ENCODE results near the gene SSC5D. TPM values are rescaled to one million over a fixed set of nuclear protein-coding genes. Genes with fewer than 3 reads are reported as not detected.

SSC5D gene
- total and polyA plus RNA-seq, 2 donors: 0.80 to 1.8 TPM

DNA sequence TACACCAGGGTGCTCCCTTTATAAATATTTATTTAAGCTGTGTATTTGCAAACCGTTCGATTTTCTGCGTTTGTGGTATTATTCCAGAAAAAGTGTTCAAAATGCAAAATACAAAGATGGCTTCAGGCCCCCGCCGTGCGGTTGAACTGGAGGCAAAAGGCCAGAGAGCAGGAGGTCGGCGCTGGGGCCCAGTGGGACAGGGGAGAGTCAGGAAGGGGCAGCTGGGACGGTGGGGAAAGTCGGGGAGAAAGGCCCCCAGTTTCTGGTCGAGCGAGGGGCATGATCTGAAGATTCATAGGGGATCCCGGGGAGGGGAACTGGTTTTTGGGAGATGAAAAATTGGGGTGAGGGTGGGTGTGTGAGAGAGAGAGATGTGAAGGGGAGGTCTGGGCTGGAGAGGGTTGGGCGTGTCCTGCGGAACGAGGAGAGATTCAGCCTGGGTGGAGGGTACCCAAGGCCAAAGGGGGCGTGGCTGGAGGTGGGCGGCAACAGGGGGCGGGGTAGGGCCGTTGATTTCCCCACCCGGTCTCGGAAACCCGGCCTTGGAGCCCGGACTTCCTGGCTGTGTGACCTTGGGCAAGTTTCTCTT lies 27.5 kb upstream of the SSC5D start:
- WGBS: 44% methylated on average over 23 of the region's 24 CpGs
- Histone ChIP-seq H3K9me3 (ENCODE audit: control insufficient read depth in 2 of 2, insufficient read depth in 1 of 2, low read length in 1 of 2) (peaks cover 1 to 8% of the 10 kb centered on the region in 2 donors), H3K36me3 (ENCODE audit: control insufficient read depth in 2 of 2, insufficient read depth in 2 of 2, low read length in 1 of 2) (peaks cover 0 to 4% of the 10 kb centered on the region in 2 donors), H3K27me3 (ENCODE audit: control insufficient read depth in 2 of 2, insufficient read depth in 1 of 2, low read length in 1 of 2) (peaks cover 0 to 29% of the 10 kb centered on the region in 2 donors), H3K4me3 (ENCODE audit: low read length in 2 of 2) (peak overlapping the region; percentile 62 to 84), H3K4me1 (ENCODE audit: control insufficient read depth in 2 of 2, insufficient read depth in 2 of 2, low read length in 2 of 2) (peaks cover 11 to 15% of the 10 kb centered on the region in 2 donors), H3K27ac (ENCODE audit: low read depth in 1 of 2, low read length in 1 of 2) (peak overlapping the region in 1 of 2 donors; percentile 85)
- DNase-seq (ENCODE audit: low read depth in 6 of 9, low spot score in 9 of 9): peak in 1 of 9 donors; percentile 36

DNA sequence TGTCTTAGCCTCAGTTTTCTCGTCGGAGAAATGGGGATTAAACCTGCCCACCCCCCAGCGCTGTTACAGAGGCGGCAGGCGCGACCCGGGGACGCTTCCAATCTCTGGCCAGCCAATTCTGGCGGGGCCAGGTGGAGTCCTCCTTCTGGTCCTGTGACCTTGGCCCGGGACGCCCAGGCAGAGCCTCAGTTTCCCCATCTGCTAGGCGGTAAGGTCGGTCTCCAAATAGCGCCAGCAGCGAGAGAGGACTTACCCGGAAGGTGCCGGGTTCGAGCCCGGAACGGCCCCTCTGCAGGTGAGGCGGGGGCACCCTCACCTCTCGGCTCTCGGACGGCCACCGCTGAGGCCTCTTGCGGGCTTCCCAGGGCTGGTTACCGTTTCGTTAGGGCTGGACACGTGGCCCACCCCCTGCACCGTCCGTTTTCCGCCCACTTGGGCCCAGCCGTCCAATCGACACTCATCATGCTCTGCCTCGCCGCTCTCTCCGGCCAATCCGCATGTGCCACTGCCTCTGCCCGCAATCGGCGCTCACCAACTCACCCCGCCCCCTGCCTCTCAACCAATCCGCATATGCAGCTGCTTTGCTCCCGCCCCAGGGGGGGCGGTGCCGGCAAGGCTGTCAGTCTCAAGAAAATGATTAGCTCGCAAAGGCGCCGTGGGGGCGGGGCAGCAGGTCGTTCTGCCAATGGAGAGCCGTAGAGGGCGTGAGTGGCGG lies 26.8 kb upstream of the SSC5D start, which contains the start of gene ISOC2:
TSS of gene ISOC2 (minus strand) at position 384 of the 715 bp plus-strand sequence. CDS start 5,156 bp downstream, outside the sequence.
- Histone ChIP-seq H3K4me1 (ENCODE audit: control insufficient read depth in 2 of 2, insufficient read depth in 2 of 2, low read length in 2 of 2) (peaks cover 11 to 15% of the 10 kb centered on the region in 2 donors), H3K4me3 (ENCODE audit: low read length in 2 of 2) (peak within 1 kb of the TSS; percentile 62 to 84), H3K27ac (ENCODE audit: low read depth in 1 of 2, low read length in 1 of 2) (peak within 1 kb of the TSS; percentile 83 to 85), H3K36me3 (ENCODE audit: control insufficient read depth in 2 of 2, insufficient read depth in 2 of 2, low read length in 1 of 2) (no peaks in the 10 kb centered on the region), H3K9me3 (ENCODE audit: control insufficient read depth in 2 of 2, insufficient read depth in 1 of 2, low read length in 1 of 2) (peaks cover 1 to 8% of the 10 kb centered on the region in 2 donors), H3K27me3 (ENCODE audit: control insufficient read depth in 2 of 2, insufficient read depth in 1 of 2, low read length in 1 of 2) (peaks cover 1 to 33% of the 10 kb centered on the region in 2 donors)
- DNase-seq (ENCODE audit: low read depth in 6 of 9, low spot score in 9 of 9): peak; percentile 98 to 100 (median 99)
- under 1% methylated on average over 54 of the region's 54 CpGs for WGBS

DNA sequence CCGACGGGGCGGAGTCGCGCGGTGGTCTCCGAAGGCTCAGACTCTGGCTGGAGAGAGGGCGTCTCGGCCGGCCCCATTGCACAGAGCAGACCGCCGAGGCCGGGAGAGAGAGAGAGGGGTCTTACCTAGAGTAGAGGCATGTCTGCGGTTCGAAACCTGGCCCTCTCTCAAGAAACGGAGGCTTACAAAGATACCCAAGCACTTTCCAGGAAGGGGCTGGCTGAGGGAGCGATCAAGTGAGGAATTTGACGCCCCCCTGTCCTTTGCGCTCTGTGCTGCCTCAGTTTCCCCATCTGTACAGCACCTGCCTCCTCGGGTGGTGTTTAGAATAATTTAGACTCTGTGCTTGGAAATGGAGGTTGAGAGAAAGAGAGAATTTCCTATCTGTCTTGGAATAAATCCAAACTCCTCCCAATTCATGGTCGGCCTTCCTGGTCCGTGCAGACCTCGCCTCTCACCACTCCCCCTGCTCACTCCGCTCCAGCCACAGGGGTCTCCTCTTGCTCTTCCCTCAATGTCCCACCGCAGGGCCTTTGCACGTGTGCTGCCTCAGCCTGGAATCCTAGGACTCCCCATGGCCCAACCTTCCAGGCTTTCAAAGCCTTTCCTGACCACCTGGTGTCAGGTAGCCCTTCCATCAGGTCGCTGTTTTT lies 26.1 kb upstream of the SSC5D start:
- Histone ChIP-seq H3K27me3 (ENCODE audit: control insufficient read depth in 2 of 2, insufficient read depth in 1 of 2, low read length in 1 of 2) (peaks cover 2 to 33% of the 10 kb centered on the region in 2 donors), H3K9me3 (ENCODE audit: control insufficient read depth in 2 of 2, insufficient read depth in 1 of 2, low read length in 1 of 2) (peaks cover 1 to 8% of the 10 kb centered on the region in 2 donors), H3K27ac (ENCODE audit: low read depth in 1 of 2, low read length in 1 of 2) (peak overlapping the region; percentile 46 to 78), H3K4me1 (ENCODE audit: control insufficient read depth in 2 of 2, insufficient read depth in 2 of 2, low read length in 2 of 2) (peaks cover 11 to 15% of the 10 kb centered on the region in 2 donors), H3K4me3 (ENCODE audit: low read length in 2 of 2) (peak overlapping the region; percentile 50 to 62), H3K36me3 (ENCODE audit: control insufficient read depth in 2 of 2, insufficient read depth in 2 of 2, low read length in 1 of 2) (no peaks in the 10 kb centered on the region)
- WGBS: 12% methylated on average over 27 of the region's 27 CpGs
- DNase-seq (ENCODE audit: low read depth in 6 of 9, low spot score in 9 of 9): no peak

DNA sequence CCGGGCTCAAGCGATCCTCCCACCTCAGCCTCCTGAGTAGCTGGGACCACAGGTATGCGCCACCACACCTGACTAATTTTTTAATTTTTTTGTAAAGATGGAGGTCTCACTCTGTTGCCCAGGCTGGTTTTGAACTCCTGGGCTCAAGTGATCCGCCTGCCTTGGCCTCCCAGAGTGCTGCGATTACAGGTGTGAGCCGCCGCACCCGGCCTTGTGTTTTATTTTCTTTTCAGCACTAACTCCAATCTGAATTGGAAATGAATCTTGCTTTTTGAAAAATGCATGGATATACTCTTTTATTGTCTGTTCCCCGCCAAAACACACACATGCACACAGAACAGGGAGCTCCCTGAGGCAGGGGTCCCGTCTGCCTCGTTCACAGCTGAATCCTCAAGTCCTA lies 25.5 kb upstream of the SSC5D start:
- Histone ChIP-seq H3K4me3 (ENCODE audit: low read length in 2 of 2) (no peak overlapping the region), H3K27me3 (ENCODE audit: control insufficient read depth in 2 of 2, insufficient read depth in 1 of 2, low read length in 1 of 2) (peaks cover 2 to 37% of the 10 kb centered on the region in 2 donors), H3K4me1 (ENCODE audit: control insufficient read depth in 2 of 2, insufficient read depth in 2 of 2, low read length in 2 of 2) (peaks cover 11 to 15% of the 10 kb centered on the region in 2 donors), H3K27ac (ENCODE audit: low read depth in 1 of 2, low read length in 1 of 2) (no peak overlapping the region), H3K9me3 (ENCODE audit: control insufficient read depth in 2 of 2, insufficient read depth in 1 of 2, low read length in 1 of 2) (peaks cover 1 to 8% of the 10 kb centered on the region in 2 donors), H3K36me3 (ENCODE audit: control insufficient read depth in 2 of 2, insufficient read depth in 2 of 2, low read length in 1 of 2) (no peaks in the 10 kb centered on the region)
- no peak for DNase-seq (ENCODE audit: low read depth in 6 of 9, low spot score in 9 of 9)
- WGBS: 93% methylated on average over 11 of the region's 11 CpGs

DNA sequence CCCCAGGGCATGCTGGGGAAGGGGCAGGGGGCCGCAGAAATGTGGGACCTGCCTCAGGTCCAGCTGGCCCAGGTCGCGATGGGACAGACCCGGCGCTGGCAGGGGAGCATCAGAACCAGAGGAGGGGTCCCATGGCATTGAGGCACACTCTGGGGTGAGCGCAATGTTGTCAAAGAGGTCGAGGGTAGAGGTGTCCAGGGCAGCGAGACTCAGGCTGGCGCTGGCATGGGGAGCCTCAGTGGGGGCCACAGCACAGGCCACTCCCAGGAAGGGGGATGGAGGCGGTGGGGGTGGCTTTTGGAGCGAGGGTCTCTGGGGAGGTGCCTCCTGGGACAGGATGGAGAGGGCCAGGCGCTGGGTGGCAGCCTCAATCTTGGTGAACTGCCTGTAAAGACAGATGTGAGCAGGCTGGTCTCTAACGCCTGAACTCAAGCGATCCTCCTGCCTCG lies 24.6 kb upstream of the SSC5D start:
- H3K4me3 ChIP-seq (ENCODE audit: low read length in 2 of 2): no peak overlapping the region
- peaks cover 1 to 8% of the 10 kb centered on the region in 2 donors for H3K9me3 ChIP-seq (ENCODE audit: control insufficient read depth in 2 of 2, insufficient read depth in 1 of 2, low read length in 1 of 2)
- no peak overlapping the region for H3K27ac ChIP-seq (ENCODE audit: low read depth in 1 of 2, low read length in 1 of 2)
- peaks cover 15 to 20% of the 10 kb centered on the region in 2 donors for H3K4me1 ChIP-seq (ENCODE audit: control insufficient read depth in 2 of 2, insufficient read depth in 2 of 2, low read length in 2 of 2)
- no peaks in the 10 kb centered on the region for H3K36me3 ChIP-seq (ENCODE audit: control insufficient read depth in 2 of 2, insufficient read depth in 2 of 2, low read length in 1 of 2)
- peaks cover 2 to 40% of the 10 kb centered on the region in 2 donors for H3K27me3 ChIP-seq (ENCODE audit: control insufficient read depth in 2 of 2, insufficient read depth in 1 of 2, low read length in 1 of 2)
- WGBS: 84% methylated on average over 15 of the region's 15 CpGs
- no peak for DNase-seq (ENCODE audit: low read depth in 6 of 9, low spot score in 9 of 9)

DNA sequence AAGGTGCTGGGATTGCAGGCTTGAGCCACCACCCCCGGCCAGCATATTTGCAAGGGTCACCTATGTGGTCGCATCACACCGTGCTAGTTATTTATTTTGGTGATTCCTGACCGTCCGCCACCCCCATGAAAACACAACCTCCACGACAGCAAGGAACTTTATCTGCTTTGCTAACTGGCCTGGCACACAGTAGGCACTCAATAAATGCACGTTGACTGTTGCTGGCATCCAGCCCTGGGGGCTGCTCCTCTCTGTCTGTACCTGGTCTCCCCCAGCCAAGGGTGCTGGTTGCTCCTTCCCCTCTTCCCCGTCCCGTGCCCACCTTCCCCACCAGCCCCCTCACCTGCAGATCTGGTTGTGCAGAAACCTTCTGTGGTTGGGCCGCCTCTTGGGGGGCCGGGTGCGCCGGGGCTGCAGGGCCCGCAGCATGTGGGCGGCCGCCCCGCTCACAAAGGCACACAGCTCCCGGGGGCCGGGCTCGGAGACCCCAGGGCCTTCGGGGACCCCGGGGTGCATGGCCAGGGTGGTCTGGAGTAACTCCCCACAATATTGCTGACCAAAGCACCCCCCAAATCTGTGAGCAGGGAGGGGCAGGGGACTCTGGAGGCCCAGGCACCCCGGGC lies 24.1 kb upstream of the SSC5D start:
- Histone ChIP-seq H3K9me3 (ENCODE audit: control insufficient read depth in 2 of 2, insufficient read depth in 1 of 2, low read length in 1 of 2) (peaks cover 1 to 8% of the 10 kb centered on the region in 2 donors), H3K27ac (ENCODE audit: low read depth in 1 of 2, low read length in 1 of 2) (no peak overlapping the region), H3K36me3 (ENCODE audit: control insufficient read depth in 2 of 2, insufficient read depth in 2 of 2, low read length in 1 of 2) (no peaks in the 10 kb centered on the region), H3K27me3 (ENCODE audit: control insufficient read depth in 2 of 2, insufficient read depth in 1 of 2, low read length in 1 of 2) (peaks cover 2 to 40% of the 10 kb centered on the region in 2 donors), H3K4me3 (ENCODE audit: low read length in 2 of 2) (no peak overlapping the region), H3K4me1 (ENCODE audit: control insufficient read depth in 2 of 2, insufficient read depth in 2 of 2, low read length in 2 of 2) (peaks cover 15 to 20% of the 10 kb centered on the region in 2 donors)
- WGBS: 82% methylated on average over 23 of the region's 23 CpGs
- no peak for DNase-seq (ENCODE audit: low read depth in 6 of 9, low spot score in 9 of 9)

DNA sequence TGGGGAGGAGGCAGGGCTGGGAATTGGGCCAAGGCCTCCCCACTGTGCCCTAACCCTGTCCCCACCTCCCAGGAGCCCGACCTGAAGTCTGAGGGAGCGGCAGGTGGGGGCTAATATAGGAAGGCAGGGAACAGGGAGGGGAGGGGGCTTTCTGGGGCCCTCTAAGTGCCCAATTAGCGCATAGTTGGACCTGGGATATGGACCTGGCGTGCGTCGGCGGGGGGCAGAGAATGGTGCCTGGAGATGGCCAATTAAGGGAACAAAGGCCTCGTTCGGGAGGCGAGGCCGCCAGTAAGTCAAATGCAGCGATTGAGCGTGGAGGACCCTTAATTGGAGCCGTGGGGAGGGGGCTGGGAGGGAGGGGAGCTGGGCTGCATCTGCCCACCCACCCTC lies 23.6 kb upstream of the SSC5D start, which contains the start of gene C19orf85:
TSS of gene C19orf85 (minus strand) at position 90 of the 393 bp plus-strand sequence. CDS start 197 bp downstream, outside the sequence.
- Histone ChIP-seq H3K4me3 (ENCODE audit: low read length in 2 of 2) (no peak within 1 kb of the TSS), H3K27ac (ENCODE audit: low read depth in 1 of 2, low read length in 1 of 2) (no peak within 1 kb of the TSS), H3K27me3 (ENCODE audit: control insufficient read depth in 2 of 2, insufficient read depth in 1 of 2, low read length in 1 of 2) (peaks cover 2 to 40% of the 10 kb centered on the region in 2 donors), H3K9me3 (ENCODE audit: control insufficient read depth in 2 of 2, insufficient read depth in 1 of 2, low read length in 1 of 2) (peaks cover 1 to 8% of the 10 kb centered on the region in 2 donors), H3K4me1 (ENCODE audit: control insufficient read depth in 2 of 2, insufficient read depth in 2 of 2, low read length in 2 of 2) (peaks cover 15 to 20% of the 10 kb centered on the region in 2 donors), H3K36me3 (ENCODE audit: control insufficient read depth in 2 of 2, insufficient read depth in 2 of 2, low read length in 1 of 2) (no peaks in the 10 kb centered on the region)
- WGBS: 81% methylated on average over 14 of the region's 14 CpGs
- DNase-seq (ENCODE audit: low read depth in 6 of 9, low spot score in 9 of 9): no peak

DNA sequence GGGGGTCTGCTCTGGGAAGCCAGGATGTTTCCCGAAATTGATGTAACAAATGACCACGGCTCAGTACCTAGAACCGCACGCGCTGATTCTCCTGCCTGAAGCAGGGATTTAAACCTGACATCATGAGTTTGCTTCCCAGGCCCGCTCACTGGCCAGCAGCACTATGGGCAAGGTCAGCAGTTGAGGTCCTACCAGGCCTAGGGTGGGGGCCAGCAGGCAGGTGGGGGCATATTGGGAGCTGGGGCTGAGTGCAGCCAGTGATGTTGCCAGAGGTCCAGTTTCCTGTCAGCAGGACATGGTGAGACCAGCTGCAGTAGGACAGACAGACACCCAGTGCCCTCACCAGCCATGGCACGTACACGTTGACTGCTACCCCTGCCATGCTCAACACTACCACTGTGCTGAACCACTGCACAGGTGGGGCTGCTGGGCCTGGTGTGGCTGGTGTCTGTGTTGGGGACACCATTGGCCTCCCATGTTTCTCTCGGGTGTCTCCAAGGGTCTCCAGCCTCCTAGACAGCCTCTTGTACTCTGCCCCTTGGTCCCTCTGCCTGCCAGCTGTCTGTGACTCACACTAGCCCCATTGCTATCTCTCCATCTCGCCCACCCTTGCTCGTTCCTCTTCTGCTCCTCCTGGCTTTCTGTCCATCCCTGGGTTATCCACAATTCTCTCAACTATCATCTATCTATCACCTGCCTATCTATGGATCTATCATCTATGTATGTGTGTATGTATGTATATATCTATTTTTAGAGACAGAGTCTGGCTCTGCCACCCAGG lies 22.6 kb upstream of the SSC5D start:
- Histone ChIP-seq H3K36me3 (ENCODE audit: control insufficient read depth in 2 of 2, insufficient read depth in 2 of 2, low read length in 1 of 2) (no peaks in the 10 kb centered on the region), H3K27ac (ENCODE audit: low read depth in 1 of 2, low read length in 1 of 2) (no peak overlapping the region), H3K27me3 (ENCODE audit: control insufficient read depth in 2 of 2, insufficient read depth in 1 of 2, low read length in 1 of 2) (peaks cover 2 to 40% of the 10 kb centered on the region in 2 donors), H3K4me3 (ENCODE audit: low read length in 2 of 2) (no peak overlapping the region), H3K4me1 (ENCODE audit: control insufficient read depth in 2 of 2, insufficient read depth in 2 of 2, low read length in 2 of 2) (peaks cover 15 to 19% of the 10 kb centered on the region in 2 donors), H3K9me3 (ENCODE audit: control insufficient read depth in 2 of 2, insufficient read depth in 1 of 2, low read length in 1 of 2) (peaks cover 1 to 7% of the 10 kb centered on the region in 2 donors)
- 95% methylated on average over 11 of the region's 11 CpGs for WGBS
- no peak for DNase-seq (ENCODE audit: low read depth in 6 of 9, low spot score in 9 of 9)

Data from thymus (tissue), 11 donors.